Endodermal cell (in vitro differentiated cells): ENCODE data around the gene NCKAP5. TPM values are rescaled to one million over a fixed set of nuclear protein-coding genes. Genes with fewer than 3 reads are reported as not detected.
A peak's percentile ranks its signal among the peaks of the same experiment; 100 is the strongest.

Experiments used
- DNase-seq: peaks from one replicate; pipeline ENCODE4 v3.0.0-alpha.2; 2017
- H3K27ac ChIP-seq: 2 replicates; pipeline ENCODE4 v1.5.1; 2013; ENCODE audit warnings: mild to moderate bottlenecking, low read depth, low read length, moderate library complexity
- H3K27me3 ChIP-seq: 2 replicates; pipeline ENCODE4 v1.6.1; 2013; ENCODE audit warnings: mild to moderate bottlenecking, low read length, moderate library complexity; ENCODE audit not compliant: insufficient read depth, control insufficient read depth, poor library complexity, severe bottlenecking
- H3K36me3 ChIP-seq: 2 replicates; pipeline ENCODE4 v1.7.0; 2013; ENCODE audit warnings: mild to moderate bottlenecking, low read length, moderate library complexity; ENCODE audit not compliant: control insufficient read depth, insufficient read depth
- H3K4me1 ChIP-seq: one replicate; pipeline ENCODE4 v1.7.0; 2013; ENCODE audit warnings: low read length; ENCODE audit not compliant: control insufficient read depth, insufficient read depth
- H3K4me3 ChIP-seq: 2 replicates; pipeline ENCODE4 v1.5.1; 2013; ENCODE audit warnings: mild to moderate bottlenecking, low read length, moderate library complexity
- H3K9ac ChIP-seq: 2 replicates; pipeline ENCODE4 v1.6.1; 2013; ENCODE audit warnings: mild to moderate bottlenecking, low read length, moderate library complexity; ENCODE audit not compliant: poor library complexity, severe bottlenecking; ENCODE audit errors: extremely low read depth
- H3K9me3 ChIP-seq: 2 replicates; pipeline ENCODE4 v1.6.1; 2013; ENCODE audit warnings: mild to moderate bottlenecking, low read length, moderate library complexity; ENCODE audit not compliant: control insufficient read depth
- H3K27ac Mint-ChIP-seq: 2 replicates; pipeline ENCODE4 v1.8.0; 2020; ENCODE audit warnings: mixed read lengths
- H3K27me3 Mint-ChIP-seq: 2 replicates; pipeline ENCODE4 v1.8.0; 2021; ENCODE audit warnings: mild to moderate bottlenecking, mixed read lengths; ENCODE audit not compliant: insufficient read depth
- H3K36me3 Mint-ChIP-seq: 2 replicates; pipeline ENCODE4 v1.8.0; 2020; ENCODE audit warnings: low read depth, mixed read lengths
- H3K4me1 Mint-ChIP-seq: 2 replicates; pipeline ENCODE4 v1.8.0; 2020; ENCODE audit warnings: mixed read lengths
- H3K4me3 Mint-ChIP-seq: 2 replicates; pipeline ENCODE4 v1.8.0; 2020; ENCODE audit warnings: mild to moderate bottlenecking, moderate library complexity, mixed read lengths
- H3K9me3 Mint-ChIP-seq: 2 replicates; pipeline ENCODE4 v1.8.0; 2020; ENCODE audit warnings: mild to moderate bottlenecking, mixed read lengths
- CTCF ChIP-seq: fragments of 200-600 bp; sonication (generic); conservative IDR thresholded peaks from 2 replicates; pipeline ENCODE4 v1.5.0; 2021; ENCODE audit warnings: antibody characterized with exemption, mild to moderate bottlenecking
- WGBS, 2 experiments: methylation state at CpG; one replicate each; pipeline versions ENCODE4 v1.1.5 to v1.1.7; 2013; ENCODE audit warnings: missing lambda C conversion rate in 2 of 2, mixed read lengths in 1 of 2; ENCODE audit not compliant: insufficient coverage in 1 of 2, insufficient read length in 1 of 2; 5-methylcytosine and 5-hydroxymethylcytosine counted together
- total RNA-seq, 2 donors: library from RNA; stranded (reverse); fragmentation: NEBNext Ultra II Directional in 1 of 2; extraction: Animal tissue kit (Norgen Biotek cat#: 25700) in 1 of 2; gene quantifications; 2 replicates in 1 of 2; 3 replicates in 1 of 2; pipeline ENCODE4 v1.2.1, GENCODE V29; 2021

The NCKAP5 gene
- total RNA-seq, 2 donors from 2014 or later = 0.58 to 0.92 TPM

- Mint-ChIP-seq H3K9me3 (no peaks in the 10 kb centered on the region), H3K27me3 (peaks cover 76% of the 10 kb centered on the region), H3K4me3 (no peak overlapping the region), H3K27ac (no peak overlapping the region), H3K4me1 (peaks cover 44% of the 10 kb centered on the region), H3K36me3 (no peaks in the 10 kb centered on the region)
- Histone ChIP-seq H3K4me1 (peaks cover 6% of the 10 kb centered on the region), H3K27me3 (peaks cover 88% of the 10 kb centered on the region), H3K9ac (no peak overlapping the region), H3K36me3 (no peaks in the 10 kb centered on the region), H3K9me3 (no peaks in the 10 kb centered on the region), H3K4me3 (no peak overlapping the region), H3K27ac (no peak overlapping the region)
- TF ChIP-seq CTCF = no peak
- 71 to 87% methylated on average over 3 to 5 of the region's 5 CpGs for WGBS, 2 experiments
- no peak for DNase-seq
Measured at GRCh38 chr2:133568598-133568997, 335 bp upstream of the NCKAP5 start.

- H3K27ac Mint-ChIP-seq = no peak overlapping the region
- Histone ChIP-seq H3K4me3 (no peak overlapping the region), H3K27me3 (peaks cover 36% of the 10 kb centered on the region), H3K27ac (no peak overlapping the region), H3K9me3 (no peaks in the 10 kb centered on the region), H3K36me3 (no peaks in the 10 kb centered on the region), H3K9ac (no peak overlapping the region), H3K4me1 (peaks cover 6% of the 10 kb centered on the region)
- no peaks in the 10 kb centered on the region for H3K36me3 Mint-ChIP-seq
- no peak overlapping the region for H3K4me3 Mint-ChIP-seq
- peaks cover 10% of the 10 kb centered on the region for H3K4me1 Mint-ChIP-seq
- WGBS, 2 experiments = 93 to 97% methylated on average over 3 to 4 of the region's 4 CpGs
- DNase-seq = no peak
- H3K9me3 Mint-ChIP-seq = no peaks in the 10 kb centered on the region
- no peak for TF ChIP-seq CTCF
- peaks cover 37% of the 10 kb centered on the region for H3K27me3 Mint-ChIP-seq
Measured at GRCh38 chr2:133562558-133562957, 5.7 kb downstream of the NCKAP5 start.

GRCh38 chr2:133561045-133561852 lies 7.0 kb downstream of the NCKAP5 start:
- no peak overlapping the region for H3K4me3 Mint-ChIP-seq
- no peak for DNase-seq
- TF ChIP-seq CTCF = peak; percentile 88
- WGBS, 2 experiments = 50% methylated on average over 2 of the region's 3 CpGs
- H3K4me1 ChIP-seq = no peaks in the 10 kb centered on the region
- no peak overlapping the region for H3K27ac ChIP-seq
- no peak overlapping the region for H3K27ac Mint-ChIP-seq
- H3K4me3 ChIP-seq = no peak overlapping the region
- H3K9me3 ChIP-seq = no peaks in the 10 kb centered on the region
- H3K9ac ChIP-seq = no peak overlapping the region
- no peaks in the 10 kb centered on the region for H3K9me3 Mint-ChIP-seq
- no peaks in the 10 kb centered on the region for H3K4me1 Mint-ChIP-seq
- H3K36me3 Mint-ChIP-seq = no peaks in the 10 kb centered on the region
- no peaks in the 10 kb centered on the region for H3K36me3 ChIP-seq
- peaks cover 23% of the 10 kb centered on the region for H3K27me3 ChIP-seq
- peaks cover 28% of the 10 kb centered on the region for H3K27me3 Mint-ChIP-seq
